Measurements from ENCODE around the gene CARD9. TPM values are rescaled to one million over a fixed set of nuclear protein-coding genes. Genes with fewer than 3 reads are reported as not detected.

CARD9 gene
- total and polyA plus RNA-seq, 2 of the 8 experiments (the other 6 are each of a cell fraction or from before 2014, with no cell fraction given) = 0.15 to 1.1 TPM

- no peak for TF ChIP-seq CHD7 (IDR thresholded peaks at IDR 0.05; ENCODE audit: insufficient replicate concordance, low read length)
- no peak for TF ChIP-seq CHD2 (IDR thresholded peaks at IDR 0.05; ENCODE audit: low read length)
- no peak for TF ChIP-seq BCL11A (IDR thresholded peaks at IDR 0.05; ENCODE audit: low read depth in 2 of 2, low read length in 2 of 2)
- no peak for TF ChIP-seq CTCF (IDR thresholded peaks at IDR 0.05; ENCODE audit: control extremely low read depth in 1 of 3, insufficient read depth in 1 of 3, low read depth in 1 of 3, low read length in 3 of 3)
- no peak for TF ChIP-seq KDM1A (IDR thresholded peaks at IDR 0.05; ENCODE audit: borderline replicate concordance, low read length)
- TF ChIP-seq JUND (IDR thresholded peaks at IDR 0.05; ENCODE audit: low read length) = no peak
- no peak for TF ChIP-seq SRF (IDR thresholded peaks at IDR 0.05; ENCODE audit: low read depth, low read length)
- no peak for TF ChIP-seq MAFK (IDR thresholded peaks at IDR 0.05; ENCODE audit: low read depth, low read length)
- TF ChIP-seq CTBP2 (IDR thresholded peaks at IDR 0.05; ENCODE audit: borderline replicate concordance, insufficient read depth, insufficient read length, low read length) = no peak
Measured at GRCh38 chr9:136385015-136385414, 11.5 kb upstream of the CARD9 start (continued).
